ENCODE results near the gene SLC25A40. TPM values are rescaled to one million over a fixed set of nuclear protein-coding genes. Genes with fewer than 3 reads are reported as not detected.
"Not testable (repeated sequence)": the region's sequence is repeated elsewhere in the genome, so short reads cannot be mapped to it uniquely, and the experiment has no call there.

The SLC25A40 gene
- total RNA-seq, result 10 to 100 TPM in 2 of 4 donors, 1 to 10 TPM in 2; 3.2 to 14.8 (median 8.6) TPM

- DNase-seq, result peak; percentile 90 to 92
- TF ChIP-seq CTCF (IDR thresholded peaks at IDR 0.05 in 4 of 5, conservative IDR thresholded peaks at IDR 0.05 in 1 of 5) (peak in 1 of 5 experiments; percentile 24), POLR2A (IDR thresholded peaks at IDR 0.05) (peak; percentile 65 to 87)
- ATAC-seq, result peak; percentile 88 to 95
- no peaks in the 10 kb centered on the region for H3K27me3 ChIP-seq
- H3K27ac ChIP-seq, result peak within 1 kb of the TSS; percentile 93 to 97 (median 95)
- intact Hi-C loops (cut with DNase I; ENCODE audit: low total_unique reads) (loop anchor here (5.0 to 10.0 kb wide), 4 partner anchors 249 to 724 kb away; partner anchors contain the start of genes DMTF1 and RUNDC3B), in situ Hi-C loops (cut with MboI; ENCODE audit: low sequenced_read_pairs in 4 of 4) (loop anchor here in 1 of 4 donors (25.0 kb wide), 1 partner anchor 336 kb away; the partner anchor contains the start of gene SRI)
- H3K4me3 ChIP-seq, result peak within 1 kb of the TSS; percentile 79 to 96 (median 86)
- peaks cover 28 to 33% of the 10 kb centered on the region in 2 donors for H3K4me1 ChIP-seq
- H3K36me3 ChIP-seq, result no peaks in the 10 kb centered on the region
- H3K9me3 ChIP-seq, result no peaks in the 10 kb centered on the region
Observed at GRCh38 chr7:87876040-87876868, at the start of gene SLC25A40, which contains the start of gene DBF4. Gene SLC25A40, minus strand, starts transcription at chr7:87876360. Its CDS starts 17,633 bp downstream, at chr7:87858727. Gene DBF4, plus strand, starts transcription at chr7:87876493. Its CDS starts 240 bp downstream, at chr7:87876733.

- H3K36me3 ChIP-seq; H3K27ac ChIP-seq; H3K4me3 ChIP-seq; H3K9me3 ChIP-seq; DNase-seq; ATAC-seq; H3K27me3 ChIP-seq; intact Hi-C loops (cut with DNase I; ENCODE audit: low total_unique reads); H3K4me1 ChIP-seq; in situ Hi-C loops (cut with MboI; ENCODE audit: low sequenced_read_pairs in 4 of 4): not testable (repeated sequence)
Observed at GRCh38 chr7:87922759-87923395, 46.7 kb upstream of the SLC25A40 start.

- H3K36me3 ChIP-seq, result no peaks in the 10 kb centered on the region
- in situ Hi-C loops (cut with MboI; ENCODE audit: low sequenced_read_pairs in 4 of 4) (no loop called here), intact Hi-C loops (cut with DNase I; ENCODE audit: low total_unique reads) (no loop called here)
- DNase-seq (no peak), ATAC-seq (no peak)
- no peaks in the 10 kb centered on the region for H3K4me1 ChIP-seq
- no peak overlapping the region for H3K4me3 ChIP-seq
- no peak overlapping the region for H3K27ac ChIP-seq
- TF ChIP-seq CTCF (IDR thresholded peaks at IDR 0.05 in 4 of 5, conservative IDR thresholded peaks at IDR 0.05 in 1 of 5) (no peak), POLR2A (IDR thresholded peaks at IDR 0.05) (no peak)
- H3K27me3 ChIP-seq, result no peaks in the 10 kb centered on the region
- H3K9me3 ChIP-seq, result no peaks in the 10 kb centered on the region
Observed at GRCh38 chr7:87920578-87920977, 44.4 kb upstream of the SLC25A40 start.

GRCh38 chr7:87919875-87920274 is 43.7 kb upstream of the SLC25A40 start:
- no peaks in the 10 kb centered on the region for H3K4me1 ChIP-seq
- in situ Hi-C loops (cut with MboI; ENCODE audit: low sequenced_read_pairs in 4 of 4), result no loop called here
- intact Hi-C loops (cut with DNase I; ENCODE audit: low total_unique reads), result no loop called here
- no peak for ATAC-seq
- no peaks in the 10 kb centered on the region for H3K27me3 ChIP-seq
- H3K4me3 ChIP-seq, result no peak overlapping the region
- H3K36me3 ChIP-seq, result no peaks in the 10 kb centered on the region
- H3K27ac ChIP-seq, result no peak overlapping the region
- no peak for TF ChIP-seq POLR2A (IDR thresholded peaks at IDR 0.05)
- no peak for TF ChIP-seq CTCF (IDR thresholded peaks at IDR 0.05 in 4 of 5, conservative IDR thresholded peaks at IDR 0.05 in 1 of 5)
- no peak for DNase-seq
- no peaks in the 10 kb centered on the region for H3K9me3 ChIP-seq

- H3K4me3 ChIP-seq, result no peak overlapping the region
- in situ Hi-C loops (cut with MboI; ENCODE audit: low sequenced_read_pairs in 4 of 4), result no loop called here
Observed at GRCh38 chr7:87918740-87919139, 42.6 kb upstream of the SLC25A40 start.

More at GRCh38 chr7:87918740-87919139, 42.6 kb upstream of the SLC25A40 start:
- Histone ChIP-seq H3K27ac (no peak overlapping the region), H3K4me1 (no peaks in the 10 kb centered on the region), H3K36me3 (no peaks in the 10 kb centered on the region), H3K27me3 (no peaks in the 10 kb centered on the region), H3K9me3 (no peaks in the 10 kb centered on the region)
- DNase-seq, result no peak
- no peak for TF ChIP-seq POLR2A (IDR thresholded peaks at IDR 0.05)
- no peak for TF ChIP-seq CTCF (IDR thresholded peaks at IDR 0.05 in 4 of 5, conservative IDR thresholded peaks at IDR 0.05 in 1 of 5)
- no peak for ATAC-seq
- intact Hi-C loops (cut with DNase I; ENCODE audit: low total_unique reads), result no loop called here
